NCI-H345 treated with DMSO at 0.1 percent for 48 hours (cell line): ENCODE results near the gene GPR137C.
"Not testable (repeated sequence)": the region's sequence is repeated elsewhere in the genome, so short reads cannot be mapped to it uniquely, and the experiment has no call there.

ENCODE experiments used
- DNase-seq: peaks from one replicate; lab custom pipeline; 2025; ENCODE audit not compliant: unreplicated experiment; lab: John Stamatoyannopoulos, UW

GPR137C gene

GRCh38 chr14:52563120-52563519 is 10.5 kb downstream of the GPR137C start:
- DNase-seq: no peak

- not testable (repeated sequence) for DNase-seq
Observed at GRCh38 chr14:52568454-52568853, 15.8 kb downstream of the GPR137C start.

- no peak for DNase-seq
Observed at GRCh38 chr14:52575858-52576257, 23.2 kb downstream of the GPR137C start.

- DNase-seq: no peak
Observed at GRCh38 chr14:52583544-52583943, 30.9 kb downstream of the GPR137C start.

- no peak for DNase-seq
Observed at GRCh38 chr14:52589646-52590045, 37.0 kb downstream of the GPR137C start.

- no peak for DNase-seq
Observed at GRCh38 chr14:52590318-52590717, 37.7 kb downstream of the GPR137C start.

GRCh38 chr14:52596320-52596719 is 43.7 kb downstream of the GPR137C start:
- peak; percentile 69 for DNase-seq

GRCh38 chr14:52596861-52597260 is 44.2 kb downstream of the GPR137C start:
- no peak for DNase-seq

- no peak for DNase-seq
Observed at GRCh38 chr14:52598568-52598967, 45.9 kb downstream of the GPR137C start.

GRCh38 chr14:52599974-52600373 is 47.3 kb downstream of the GPR137C start:
- DNase-seq: no peak

GRCh38 chr14:52602131-52602530 is 49.5 kb downstream of the GPR137C start:
- DNase-seq: no peak

- no peak for DNase-seq
Observed at GRCh38 chr14:52607061-52607460, 54.4 kb downstream of the GPR137C start.

- DNase-seq: no peak
Observed at GRCh38 chr14:52609445-52610044, 56.9 kb downstream of the GPR137C start.

- DNase-seq: no peak
Observed at GRCh38 chr14:52610187-52610586, 57.6 kb downstream of the GPR137C start.

- no peak for DNase-seq
Observed at GRCh38 chr14:52618602-52619001, 66.0 kb downstream of the GPR137C start.

GRCh38 chr14:52619687-52620086 is 67.1 kb downstream of the GPR137C start:
- DNase-seq: no peak

- DNase-seq: no peak
Observed at GRCh38 chr14:52640137-52640536, 87.5 kb downstream of the GPR137C start.

- DNase-seq: no peak
Observed at GRCh38 chr14:52641745-52642144, 89.1 kb downstream of the GPR137C start.

- DNase-seq: no peak
Observed at GRCh38 chr14:52649511-52649910, 96.9 kb downstream of the GPR137C start.

- DNase-seq: no peak
Observed at GRCh38 chr14:52650774-52651173, 98.1 kb downstream of the GPR137C start.

- DNase-seq: no peak
Observed at GRCh38 chr14:52656905-52657304, 104.3 kb downstream of the GPR137C start.

GRCh38 chr14:52660325-52660724 is 107.7 kb downstream of the GPR137C start:
- DNase-seq: no peak

GRCh38 chr14:52660832-52661231 is 108.2 kb downstream of the GPR137C start:
- DNase-seq: no peak
